Measurements from ENCODE around the gene CLEC18A. TPM values are rescaled to one million over a fixed set of nuclear protein-coding genes. Genes with fewer than 3 reads are reported as not detected.
"Not testable (repeated sequence)": the region's sequence is repeated elsewhere in the genome, so short reads cannot be mapped to it uniquely, and the experiment has no call there.

CLEC18A gene
- 78.3 TPM for polyA plus RNA-seq (ENCODE audit: insufficient read length)
- long read RNA-seq, donor 1, transcript CLEC18A-201 (12 exons, 2,155 nt): major isoform, 42 of 59 reads
- long read RNA-seq, donor 1, partial matches to known transcripts: 5 of 59 reads
- long read RNA-seq, donor 1, other reads (novel, unspliced or antisense): 6 of 59 reads
- long read RNA-seq, donor 2, transcript CLEC18A-201 (12 exons, 2,155 nt): major isoform, 18 of 70 reads
- long read RNA-seq, donor 2, partial matches to known transcripts: 45 of 70 reads
- long read RNA-seq, donor 2, other reads (novel, unspliced or antisense): 0 of 70 reads
- long read RNA-seq, donor 3, transcript CLEC18A-201 (12 exons, 2,155 nt): major isoform, 24 of 29 reads
- long read RNA-seq, donor 3, partial matches to known transcripts: 0 of 29 reads
- long read RNA-seq, donor 3, other reads (novel, unspliced or antisense): 0 of 29 reads
- long read RNA-seq, donor 4, partial matches to known transcripts: 5 of 6 reads
- long read RNA-seq, donor 4, other reads (novel, unspliced or antisense): 0 of 6 reads
- long read RNA-seq, donor 5, transcript CLEC18A-201 (12 exons, 2,155 nt): major isoform, 33 of 46 reads
- long read RNA-seq, donor 5, partial matches to known transcripts: 5 of 46 reads
- long read RNA-seq, donor 5, other reads (novel, unspliced or antisense): 0 of 46 reads
- long read RNA-seq, donor 6, transcript CLEC18A-201 (12 exons, 2,155 nt): major isoform, 39 of 79 reads
- long read RNA-seq, donor 6, transcript CLEC18A-209 (13 exons, 2,215 nt): minor isoform, 6 of 79 reads
- long read RNA-seq, donor 6, partial matches to known transcripts: 33 of 79 reads
- long read RNA-seq, donor 6, other reads (novel, unspliced or antisense): 0 of 79 reads
- long read RNA-seq, donor 7, transcript CLEC18A-201 (12 exons, 2,155 nt): major isoform, 41 of 108 reads
- long read RNA-seq, donor 7, partial matches to known transcripts: 61 of 108 reads
- long read RNA-seq, donor 7, other reads (novel, unspliced or antisense): 0 of 108 reads
- long read RNA-seq, donor 8, transcript CLEC18A-201 (12 exons, 2,155 nt): major isoform, 17 of 21 reads
- long read RNA-seq, donor 8, partial matches to known transcripts: 0 of 21 reads
- long read RNA-seq, donor 8, other reads (novel, unspliced or antisense): 0 of 21 reads

GRCh38 chr16:69951017-69951671 is at the start of gene CLEC18A:
Gene CLEC18A, plus strand, starts transcription at chr16:69951334. Its CDS starts 33 bp downstream, at chr16:69951367.
- not testable (repeated sequence) for DNase-seq

GRCh38 chr16:69903865-69904415 is 47.2 kb upstream of the CLEC18A start:
- no peak for DNase-seq

- DNase-seq: no peak
Measured at GRCh38 chr16:69904495-69905170, 46.5 kb upstream of the CLEC18A start.

GRCh38 chr16:69905171-69905555 is 46.0 kb upstream of the CLEC18A start:
- DNase-seq: no peak

- no peak for DNase-seq
Measured at GRCh38 chr16:69906838-69907401, 44.2 kb upstream of the CLEC18A start.

- DNase-seq: no peak
Measured at GRCh38 chr16:69909043-69909442, 42.1 kb upstream of the CLEC18A start.

GRCh38 chr16:69909760-69910159 is 41.4 kb upstream of the CLEC18A start:
- DNase-seq: no peak

- DNase-seq: no peak
Measured at GRCh38 chr16:69910964-69911363, 40.2 kb upstream of the CLEC18A start.

- DNase-seq: no peak
Measured at GRCh38 chr16:69916462-69916861, 34.7 kb upstream of the CLEC18A start.

GRCh38 chr16:69917311-69917710 is 33.8 kb upstream of the CLEC18A start:
- no peak for DNase-seq

GRCh38 chr16:69917739-69918138 is 33.4 kb upstream of the CLEC18A start:
- peak; percentile 54 for DNase-seq

GRCh38 chr16:69918241-69918640 is 32.9 kb upstream of the CLEC18A start:
- no peak for DNase-seq

- DNase-seq: no peak
Measured at GRCh38 chr16:69921127-69921526, 30.0 kb upstream of the CLEC18A start.

- DNase-seq: no peak
Measured at GRCh38 chr16:69922200-69922599, 28.9 kb upstream of the CLEC18A start.

GRCh38 chr16:69924041-69924775 is 26.9 kb upstream of the CLEC18A start:
- no peak for DNase-seq

GRCh38 chr16:69924777-69925191 is 26.4 kb upstream of the CLEC18A start:
- DNase-seq: peak; percentile 61

- no peak for DNase-seq
Measured at GRCh38 chr16:69925311-69925710, 25.8 kb upstream of the CLEC18A start.

GRCh38 chr16:69926241-69926640 is 24.9 kb upstream of the CLEC18A start:
- DNase-seq: no peak

- DNase-seq: peak; percentile 42
Measured at GRCh38 chr16:69927056-69927757, 23.9 kb upstream of the CLEC18A start.

Data from left kidney (tissue), 8 donors.